ENCODE data around the gene SPACA6. TPM values are rescaled to one million over a fixed set of nuclear protein-coding genes. Genes with fewer than 3 reads are reported as not detected.

Gene SPACA6
- total RNA-seq, 2 donors from 2014 or later: 18.4 to 26.8 TPM

GRCh38 chr19:51754770-51755169 lies 61.6 kb downstream of the SPACA6 start:
- H3K4me3 Mint-ChIP-seq: no peak overlapping the region

More at GRCh38 chr19:51754770-51755169, 61.6 kb downstream of the SPACA6 start:
- TF ChIP-seq CTCF (conservative IDR thresholded peaks at IDR 0.05): no peak
- Histone ChIP-seq H3K9ac (ENCODE audit: extremely low read depth, low read length, poor library complexity, severe bottlenecking) (no peak overlapping the region), H3K27ac (ENCODE audit: low read depth, low read length) (no peak overlapping the region), H3K27me3 (ENCODE audit: control insufficient read depth, insufficient read depth, low read length, poor library complexity, severe bottlenecking) (no peaks in the 10 kb centered on the region), H3K4me3 (ENCODE audit: low read length) (no peak overlapping the region), H3K9me3 (ENCODE audit: control insufficient read depth, low read length) (no peaks in the 10 kb centered on the region), H3K36me3 (ENCODE audit: control insufficient read depth, insufficient read depth, low read length) (no peaks in the 10 kb centered on the region), H3K4me1 (ENCODE audit: control insufficient read depth, insufficient read depth, low read length) (no peaks in the 10 kb centered on the region)
- H3K9me3 Mint-ChIP-seq: peaks cover 9% of the 10 kb centered on the region
- WGBS, 2 experiments (ENCODE audit: insufficient coverage in 1 of 2, insufficient read length in 1 of 2): 70 to 89% methylated on average over 4 of the region's 4 CpGs
- no peak overlapping the region for H3K27ac Mint-ChIP-seq
- H3K4me1 Mint-ChIP-seq: no peaks in the 10 kb centered on the region
- peaks cover 16% of the 10 kb centered on the region for H3K27me3 Mint-ChIP-seq (ENCODE audit: insufficient read depth)
- no peak for DNase-seq
- H3K36me3 Mint-ChIP-seq (ENCODE audit: low read depth): no peaks in the 10 kb centered on the region

Small RNAs within 50 kb of the gene (microRNA-seq; reads per million reads assigned to microRNA genes)
- gene MIR125A (ENCODE audit: borderline microRNAs expressed): 529 reads per million, percentile 91 among the genes with 10 or more reads in this experiment
- gene MIR99B (ENCODE audit: borderline microRNAs expressed): 927 reads per million, percentile 93 among the genes with 10 or more reads in this experiment
- 42.9 reads per million, percentile 65 among the genes with 10 or more reads in this experiment for gene MIRLET7E (ENCODE audit: borderline microRNAs expressed)

Other genes with a start within 250 kb of the SPACA6 start
- gene SIGLEC8, start 234.9 kb upstream of the SPACA6 start, total RNA-seq: not detected
- not detected for gene CEACAM18, start 214.8 kb upstream of the SPACA6 start, total RNA-seq
- gene SIGLEC12, start 191.5 kb upstream of the SPACA6 start, total RNA-seq: not detected
- gene SIGLEC6, start 161.7 kb upstream of the SPACA6 start, total RNA-seq: under 1 TPM in 1 of 2 donors, not detected in 1; 0.26 TPM
- gene ZNF175, start 122.0 kb upstream of the SPACA6 start, total RNA-seq: 10 to 100 TPM; 10.8 to 11.3 TPM
- gene SIGLEC5, start 62.9 kb upstream of the SPACA6 start, total RNA-seq: not detected
- gene SIGLEC14, start 46.5 kb upstream of the SPACA6 start, total RNA-seq: not detected
- gene HAS1, start 30.7 kb downstream of the SPACA6 start, total RNA-seq: under 1 TPM in 1 of 2 donors, not detected in 1; 0.22 TPM
- not detected for gene FPR1, start 58.5 kb downstream of the SPACA6 start, total RNA-seq
- under 1 TPM in 1 of 2 donors, not detected in 1; 0.11 TPM for gene FPR2, start 67.8 kb downstream of the SPACA6 start, total RNA-seq
- not detected for gene FPR3, start 101.8 kb downstream of the SPACA6 start, total RNA-seq
- 10 to 100 TPM; 25.8 to 31.1 TPM for gene ZNF577, start 194.6 kb downstream of the SPACA6 start, total RNA-seq
- gene ZNF649, start 211.7 kb downstream of the SPACA6 start, total RNA-seq: 10 to 100 TPM; 61.0 to 69.3 TPM
- gene ZNF613, start 234.1 kb downstream of the SPACA6 start, total RNA-seq: 10 to 100 TPM; 17.5 to 22.5 TPM